Right lobe of liver (tissue), 4 donors: ENCODE measurements around the gene WNK1.

Experiments
- CTCF ChIP-seq, 4 donors: fragments of 200-600 bp in 3 of 4; fragments of 450-650 bp in 1 of 4; IDR thresholded peaks; one replicate each; pipeline versions ENCODE4 v1.5.1 to v1.8.0; 2016 to 2022; ENCODE audit warnings: antibody characterized with exemption in 4 of 4, mild to moderate bottlenecking in 2 of 4
- POLR2A ChIP-seq: fragments of 450-650 bp; IDR thresholded peaks from one replicate; pipeline ENCODE4 v1.6.1; 2017; ENCODE audit warnings: antibody characterized with exemption, mild to moderate bottlenecking
- donor health status: DM: no; HTN: no; CAD: no.
- donor health status: DM: no; HTN: no; CAD: no.
- donor health status: DM: no; HTN: yes; CAD: no.

GRCh38 chr12:793037-793436 lies 40.7 kb downstream of the WNK1 start:
- TF ChIP-seq POLR2A (no peak), CTCF (IDR thresholded peaks at IDR 0.05) (no peak)
